NCI-H187 treated with DMSO at 0.1 percent for 48 hours (cell line): Measurements from ENCODE around the gene STX16.

Source experiments
- DNase-seq: peaks from one replicate; lab custom pipeline; 2025; lab: John Stamatoyannopoulos, UW

STX16 gene, protein sequence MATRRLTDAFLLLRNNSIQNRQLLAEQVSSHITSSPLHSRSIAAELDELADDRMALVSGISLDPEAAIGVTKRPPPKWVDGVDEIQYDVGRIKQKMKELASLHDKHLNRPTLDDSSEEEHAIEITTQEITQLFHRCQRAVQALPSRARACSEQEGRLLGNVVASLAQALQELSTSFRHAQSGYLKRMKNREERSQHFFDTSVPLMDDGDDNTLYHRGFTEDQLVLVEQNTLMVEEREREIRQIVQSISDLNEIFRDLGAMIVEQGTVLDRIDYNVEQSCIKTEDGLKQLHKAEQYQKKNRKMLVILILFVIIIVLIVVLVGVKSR

DNA sequence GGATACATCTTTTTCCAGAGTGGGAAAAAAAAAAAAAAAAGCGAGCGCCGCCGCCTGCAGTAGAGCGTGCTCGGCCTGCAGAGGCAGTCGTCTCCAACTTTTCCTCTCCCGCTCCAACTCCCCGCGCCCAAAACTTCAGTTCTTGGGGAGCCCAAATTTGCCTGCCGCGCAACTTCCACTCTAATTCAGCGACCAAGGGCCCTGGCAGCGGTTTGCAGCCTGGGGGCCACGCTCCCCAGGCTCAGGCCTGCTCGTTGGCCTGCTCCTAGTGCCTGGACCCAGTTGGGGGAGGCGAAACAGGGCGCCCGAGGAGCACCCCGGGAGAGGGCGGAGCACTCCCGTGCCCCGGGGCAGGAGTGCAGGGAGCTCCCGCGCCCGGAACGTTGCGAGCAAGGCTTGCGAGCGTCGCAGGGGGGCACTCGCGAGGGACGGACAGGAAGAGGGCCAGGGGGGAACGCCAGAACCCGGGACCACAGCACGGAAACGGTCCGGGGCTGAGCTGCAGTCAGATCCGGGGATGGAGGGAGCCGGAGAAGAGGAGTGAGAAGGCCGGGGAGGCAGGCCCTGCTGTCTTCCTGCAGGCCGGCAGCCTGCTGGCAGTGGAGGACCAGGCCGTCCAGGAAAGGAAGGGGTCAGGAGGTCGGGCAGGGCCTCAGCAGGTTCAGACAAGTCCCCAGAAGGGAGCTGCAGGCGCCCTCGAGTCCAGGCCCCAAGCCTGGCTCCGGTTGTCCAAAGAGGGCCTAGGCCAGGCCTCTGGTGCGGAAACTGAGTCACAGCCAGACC is at the start of gene STX16:
Gene STX16, plus strand, starts transcription at position 508 of the 783 bp plus-strand sequence. CDS start 724 bp downstream, outside the sequence.
- peak; percentile 37 for DNase-seq

- no peak for DNase-seq
Observed at GRCh38 chr20:58602124-58602523, 49.0 kb upstream of the STX16 start.

GRCh38 chr20:58603721-58604120 is 47.4 kb upstream of the STX16 start:
- DNase-seq = no peak

DNA sequence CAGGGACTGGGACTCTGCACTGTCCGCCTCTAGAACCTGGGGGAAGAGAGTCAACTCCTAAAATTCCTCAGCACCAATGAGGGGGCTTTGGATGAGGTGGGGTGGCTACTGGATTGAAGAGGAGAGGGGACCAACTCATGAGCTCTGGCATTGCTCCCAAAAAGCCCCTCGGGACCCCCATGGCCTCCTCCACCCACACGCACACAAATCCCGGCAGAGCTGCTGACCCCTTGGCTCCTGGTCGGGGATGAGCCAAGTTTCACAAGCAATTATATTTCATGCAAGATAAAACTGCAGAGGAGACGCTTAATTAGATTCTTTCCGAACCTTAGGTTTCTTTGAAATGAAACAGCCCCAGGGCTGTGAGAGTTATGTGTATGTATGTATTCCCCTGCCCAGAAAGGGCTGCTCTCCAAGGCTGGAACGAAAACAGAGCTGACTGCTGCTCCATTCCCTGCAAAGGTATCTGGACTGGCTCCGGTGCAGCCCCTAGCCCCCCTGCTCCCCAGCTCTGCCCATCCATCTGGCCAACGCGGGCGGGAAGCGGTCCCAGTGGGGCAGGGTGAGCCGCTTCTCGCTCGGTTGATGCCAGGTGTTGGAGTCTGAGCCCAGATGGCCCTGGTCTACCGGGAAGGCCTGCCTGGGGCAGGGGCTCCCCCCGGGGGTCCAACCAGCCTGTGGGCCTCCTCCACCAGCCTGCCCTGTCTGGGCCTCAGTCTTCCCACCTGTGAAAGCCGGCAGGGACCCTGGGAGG is 46.8 kb upstream of the STX16 start:
- no peak for DNase-seq

GRCh38 chr20:58605292-58606065 is 45.6 kb upstream of the STX16 start:
- DNase-seq = no peak

DNA sequence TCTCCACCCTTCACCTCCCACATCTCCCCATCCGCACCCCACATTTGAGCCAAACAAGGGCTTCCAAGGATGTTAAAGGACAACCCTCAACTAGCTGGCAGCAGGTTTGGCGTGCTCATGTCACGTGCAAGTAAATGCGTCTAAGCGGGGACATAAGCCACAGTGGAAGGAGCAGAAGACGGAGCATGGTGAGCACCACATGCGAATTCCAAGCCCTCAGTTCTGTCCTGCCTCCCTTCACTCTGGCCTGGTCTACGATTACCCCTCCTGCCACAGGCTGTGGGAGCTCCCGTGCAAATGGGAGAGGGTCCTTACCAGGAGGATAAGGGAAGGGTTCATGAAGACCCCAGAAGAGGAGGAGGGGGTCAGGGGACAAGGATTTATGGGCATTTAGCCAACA is 44.9 kb upstream of the STX16 start:
- no peak for DNase-seq

DNA sequence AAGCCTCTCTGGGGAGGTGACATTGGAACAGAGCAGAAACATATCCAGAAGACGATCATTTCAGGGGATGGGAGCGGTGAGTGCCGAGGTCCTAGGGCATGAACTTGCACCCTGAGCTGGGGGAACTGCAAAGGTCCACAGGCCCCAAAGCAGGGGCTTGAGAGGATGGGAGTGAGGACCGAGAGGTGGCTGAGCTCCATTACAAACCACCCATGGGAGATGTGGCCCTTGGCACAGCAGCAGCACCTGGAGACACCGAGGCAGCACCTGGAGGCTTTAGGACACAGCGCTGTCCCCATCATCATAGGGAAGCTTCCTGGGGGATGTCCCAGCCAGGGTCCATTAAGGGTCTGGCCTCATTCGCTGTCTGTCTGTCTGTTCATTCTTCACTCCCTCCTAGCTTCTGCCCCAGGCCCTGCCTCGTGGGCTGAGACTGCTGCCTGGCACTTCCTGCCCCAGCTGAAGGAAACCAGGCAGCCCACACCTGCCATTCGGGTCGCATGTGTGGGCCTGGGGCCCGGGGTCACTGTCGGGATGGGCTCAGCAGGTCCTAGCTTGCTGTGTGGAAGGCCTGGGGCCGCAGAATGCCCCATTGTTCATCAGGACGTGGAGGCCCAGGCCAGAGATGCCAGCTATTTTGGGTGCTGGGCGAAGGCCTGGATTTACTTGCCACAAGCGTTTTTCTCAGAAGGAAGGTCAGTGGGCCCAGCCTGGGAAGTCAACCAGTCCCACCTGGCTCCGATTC is 42.8 kb upstream of the STX16 start:
- no peak for DNase-seq

DNA sequence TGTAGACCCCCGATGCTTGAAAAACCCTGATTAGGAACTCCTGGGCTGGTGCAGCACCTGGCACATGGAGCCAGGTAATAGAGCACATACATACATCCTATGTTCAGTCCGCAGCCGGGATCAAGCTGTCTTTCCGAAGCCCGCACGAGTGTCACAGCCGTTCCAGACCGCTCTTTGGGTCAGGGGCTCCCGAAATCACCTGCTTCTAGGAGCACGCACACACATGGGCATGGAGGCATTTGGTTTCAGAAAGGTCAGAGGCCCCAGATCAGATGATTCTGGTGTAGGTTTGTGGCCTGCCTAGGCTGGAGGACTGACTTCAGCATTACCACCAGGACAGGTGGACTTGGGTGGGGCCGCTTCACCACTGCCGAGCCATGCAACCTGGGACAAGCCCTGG is 42.1 kb upstream of the STX16 start:
- no peak for DNase-seq

DNA sequence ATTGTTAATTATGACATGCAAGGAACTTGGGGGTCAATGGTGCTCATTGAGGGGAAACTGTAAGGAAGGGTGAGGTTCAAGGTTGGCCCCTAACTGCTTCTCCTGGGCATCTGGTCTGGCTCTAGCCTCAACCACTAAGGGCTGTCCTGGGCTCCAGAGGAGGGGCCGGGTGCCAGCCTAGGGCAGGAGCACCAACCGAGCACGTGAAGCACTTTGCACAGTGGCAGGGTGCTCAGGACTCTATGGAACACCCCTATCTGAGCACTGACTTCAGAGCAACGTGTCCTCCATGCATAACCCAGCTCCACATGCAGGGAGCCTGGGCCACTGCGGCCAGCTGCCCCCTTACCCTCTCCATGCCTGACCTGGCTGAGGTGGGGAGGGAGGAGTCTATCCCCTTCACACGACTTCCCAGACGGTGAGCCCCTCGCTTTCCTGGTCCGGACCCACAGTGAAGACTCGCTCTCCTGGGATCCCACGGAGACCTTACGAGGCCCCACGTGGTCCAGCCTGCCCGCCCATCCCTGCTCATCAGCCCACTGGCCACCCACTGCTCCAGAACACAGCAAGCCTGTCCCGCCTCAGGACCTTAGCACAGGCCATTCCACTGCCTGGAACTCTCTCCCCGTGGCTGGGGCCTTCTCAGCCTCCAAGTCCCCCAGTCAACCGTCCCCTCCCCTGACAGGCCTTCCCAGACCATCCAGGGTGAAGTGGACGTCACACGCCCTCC is 40.8 kb upstream of the STX16 start:
- DNase-seq = no peak

DNA sequence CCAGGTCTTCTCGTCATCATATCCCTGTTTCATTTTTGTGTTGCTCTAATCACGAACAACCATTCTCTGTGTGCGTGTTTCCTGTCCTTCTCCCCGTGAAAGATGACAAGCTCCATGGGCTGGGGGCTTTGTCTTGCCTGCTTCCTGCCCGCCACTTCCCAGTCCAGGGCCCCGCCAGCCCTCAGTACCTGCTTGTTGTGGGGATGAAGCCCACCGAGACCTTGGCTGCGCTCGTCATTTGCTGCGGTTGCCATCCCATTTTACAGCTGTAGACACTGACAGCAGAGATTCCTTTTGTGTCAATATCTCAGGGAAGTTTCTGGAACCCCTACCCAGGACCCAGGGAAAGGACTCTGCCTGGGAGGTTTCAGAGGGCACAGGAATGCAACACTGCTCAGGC is 40.3 kb upstream of the STX16 start:
- no peak for DNase-seq

GRCh38 chr20:58611236-58612030 is 39.6 kb upstream of the STX16 start:
- no peak for DNase-seq

- no peak for DNase-seq
Observed at GRCh38 chr20:58612121-58612691, 38.9 kb upstream of the STX16 start.

DNA sequence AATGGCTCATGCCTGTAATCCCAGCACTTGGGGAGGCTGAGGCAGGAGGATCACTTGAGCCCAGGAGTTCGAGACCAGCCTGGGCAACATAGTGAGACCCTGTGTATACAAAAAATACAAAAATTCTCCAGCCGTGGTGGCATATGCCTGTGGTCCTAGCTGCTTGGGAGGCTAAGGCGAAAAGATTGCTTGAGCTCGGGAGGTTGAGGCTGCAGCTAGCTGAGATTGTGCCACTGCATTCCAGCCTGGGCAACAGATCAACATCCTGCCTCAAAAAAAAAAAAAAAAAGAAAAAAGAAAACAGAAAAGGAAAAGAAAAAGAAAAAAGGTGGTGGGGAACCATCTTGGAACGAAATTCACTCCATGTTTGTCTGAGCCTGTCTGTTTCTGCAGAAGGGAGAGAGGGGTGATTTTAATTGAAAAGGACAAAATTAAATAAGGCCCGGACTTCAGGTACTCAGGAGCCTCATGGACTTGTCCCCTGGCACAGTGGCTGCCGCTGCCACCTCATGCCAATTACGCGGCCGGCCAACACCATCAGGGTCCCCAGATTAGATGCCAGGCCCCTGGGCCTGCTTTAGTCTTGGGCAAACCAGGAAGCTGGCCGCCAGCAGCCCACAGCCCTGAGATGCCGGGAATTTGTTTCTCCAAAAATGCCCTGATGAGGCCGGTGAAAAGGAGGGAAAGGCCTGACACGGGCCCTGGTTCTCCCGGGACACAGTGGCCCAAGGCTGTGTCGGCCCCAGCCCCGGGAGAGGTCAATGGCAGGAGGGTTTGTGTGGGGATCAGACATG is 37.8 kb upstream of the STX16 start:
- no peak for DNase-seq

GRCh38 chr20:58614366-58614765 is 36.7 kb upstream of the STX16 start:
- DNase-seq = no peak

DNA sequence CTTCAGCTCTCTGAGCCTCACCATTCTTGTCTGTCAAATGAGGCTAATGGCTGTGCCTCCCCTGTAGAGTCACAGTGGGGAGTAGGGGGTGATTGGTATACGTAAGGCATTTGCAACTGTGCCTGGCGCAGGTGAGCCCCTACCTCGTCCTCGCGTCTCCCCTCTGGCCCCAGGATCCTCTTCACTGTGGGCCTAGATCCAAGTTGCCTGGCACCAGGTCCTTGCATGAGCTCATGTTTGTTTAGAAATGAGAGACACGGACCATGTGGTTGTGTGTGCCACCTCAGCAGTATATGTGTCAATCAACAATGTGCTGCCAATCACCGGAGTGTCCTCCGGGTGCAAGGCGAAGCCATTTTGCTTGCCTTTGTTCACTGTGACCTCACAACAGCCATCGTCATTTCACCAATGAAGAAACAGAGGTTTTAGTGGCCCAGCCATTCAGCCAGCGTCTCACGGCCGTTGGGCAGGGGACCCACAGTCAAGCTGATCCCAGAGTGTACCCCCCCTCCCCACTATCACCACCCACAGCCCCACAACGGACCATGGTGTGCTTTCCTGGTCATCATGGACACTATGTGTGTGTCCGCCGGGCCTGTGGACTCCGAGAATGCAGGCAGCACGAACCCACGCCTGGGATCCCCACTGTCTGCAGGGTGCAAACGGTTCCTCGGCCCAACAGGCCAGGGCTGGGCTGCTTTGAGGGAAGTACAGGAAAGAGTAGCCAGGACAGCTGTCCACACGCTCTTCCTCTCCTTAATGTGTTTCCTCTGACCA is 35.9 kb upstream of the STX16 start:
- no peak for DNase-seq

- no peak for DNase-seq
Observed at GRCh38 chr20:58616411-58616810, 34.7 kb upstream of the STX16 start.

DNA sequence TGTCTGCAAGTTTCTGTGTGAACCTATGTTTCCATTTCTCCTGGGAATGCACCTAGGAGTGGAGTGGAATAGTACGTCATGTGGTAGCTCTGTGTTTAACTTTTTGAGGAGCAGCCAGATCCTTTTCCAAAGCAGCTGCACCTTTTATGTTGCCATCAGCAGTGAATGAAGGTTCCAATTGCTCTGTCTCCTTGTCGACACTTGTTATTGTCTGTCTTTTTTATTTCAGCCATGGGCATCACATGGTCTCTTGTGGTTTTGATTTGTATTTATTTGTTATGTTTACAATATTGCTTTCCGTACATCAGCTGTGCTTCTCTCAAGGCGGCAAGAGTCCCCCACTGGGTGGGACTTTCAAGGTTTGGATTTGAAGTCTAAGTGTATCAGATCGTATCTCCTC is 33.9 kb upstream of the STX16 start:
- DNase-seq = no peak
